GM12873 (cell line): ENCODE data around the gene IQSEC1.

Experiments used
- TF ChIP-seq, protein P1 (sequence below): IDR thresholded peaks from 2 replicates; pipeline ENCODE4 v1.5.1; 2012; ENCODE audit warnings: low read depth, mild to moderate bottlenecking, moderate library complexity, low read length, control low read depth; ENCODE audit not compliant: insufficient read depth; ENCODE audit errors: missing control alignments

Gene IQSEC1

DNA sequence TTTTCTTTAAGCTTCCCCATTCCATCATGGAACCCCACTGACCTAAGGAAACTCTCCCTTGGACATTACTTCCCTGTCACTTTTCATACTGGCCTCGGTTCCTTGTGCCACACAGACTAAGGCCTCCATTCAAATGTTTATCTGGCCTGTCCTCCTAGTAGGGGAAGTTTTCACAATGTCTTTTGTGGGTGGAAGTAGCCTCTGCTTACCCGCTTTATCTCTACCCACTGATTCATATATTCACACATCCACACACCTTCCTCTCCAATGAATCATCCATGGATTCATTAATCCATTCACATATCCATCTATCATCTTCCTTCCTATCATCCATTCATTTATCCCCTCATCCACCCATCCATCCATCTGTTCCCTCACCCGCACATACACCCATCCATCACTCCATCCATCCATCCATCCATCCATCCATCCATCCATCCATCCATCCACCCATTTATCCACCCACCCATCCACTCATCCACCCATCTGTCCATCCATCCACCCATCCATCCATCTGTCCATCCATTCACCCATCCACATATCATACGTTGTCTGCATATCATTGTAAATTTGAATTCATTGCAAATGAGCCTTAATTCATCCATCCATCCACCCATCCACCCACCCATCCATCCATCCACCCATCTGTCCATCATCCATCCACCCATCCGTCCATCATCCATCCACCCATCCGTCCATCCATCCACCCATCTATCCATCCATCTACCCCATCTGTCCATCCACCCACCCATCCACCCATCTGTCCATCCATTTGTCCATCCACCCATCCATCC, 49.1 kb downstream of the IQSEC1 start:
- TF ChIP-seq, protein P1, sequence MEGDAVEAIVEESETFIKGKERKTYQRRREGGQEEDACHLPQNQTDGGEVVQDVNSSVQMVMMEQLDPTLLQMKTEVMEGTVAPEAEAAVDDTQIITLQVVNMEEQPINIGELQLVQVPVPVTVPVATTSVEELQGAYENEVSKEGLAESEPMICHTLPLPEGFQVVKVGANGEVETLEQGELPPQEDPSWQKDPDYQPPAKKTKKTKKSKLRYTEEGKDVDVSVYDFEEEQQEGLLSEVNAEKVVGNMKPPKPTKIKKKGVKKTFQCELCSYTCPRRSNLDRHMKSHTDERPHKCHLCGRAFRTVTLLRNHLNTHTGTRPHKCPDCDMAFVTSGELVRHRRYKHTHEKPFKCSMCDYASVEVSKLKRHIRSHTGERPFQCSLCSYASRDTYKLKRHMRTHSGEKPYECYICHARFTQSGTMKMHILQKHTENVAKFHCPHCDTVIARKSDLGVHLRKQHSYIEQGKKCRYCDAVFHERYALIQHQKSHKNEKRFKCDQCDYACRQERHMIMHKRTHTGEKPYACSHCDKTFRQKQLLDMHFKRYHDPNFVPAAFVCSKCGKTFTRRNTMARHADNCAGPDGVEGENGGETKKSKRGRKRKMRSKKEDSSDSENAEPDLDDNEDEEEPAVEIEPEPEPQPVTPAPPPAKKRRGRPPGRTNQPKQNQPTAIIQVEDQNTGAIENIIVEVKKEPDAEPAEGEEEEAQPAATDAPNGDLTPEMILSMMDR = no peak

DNA sequence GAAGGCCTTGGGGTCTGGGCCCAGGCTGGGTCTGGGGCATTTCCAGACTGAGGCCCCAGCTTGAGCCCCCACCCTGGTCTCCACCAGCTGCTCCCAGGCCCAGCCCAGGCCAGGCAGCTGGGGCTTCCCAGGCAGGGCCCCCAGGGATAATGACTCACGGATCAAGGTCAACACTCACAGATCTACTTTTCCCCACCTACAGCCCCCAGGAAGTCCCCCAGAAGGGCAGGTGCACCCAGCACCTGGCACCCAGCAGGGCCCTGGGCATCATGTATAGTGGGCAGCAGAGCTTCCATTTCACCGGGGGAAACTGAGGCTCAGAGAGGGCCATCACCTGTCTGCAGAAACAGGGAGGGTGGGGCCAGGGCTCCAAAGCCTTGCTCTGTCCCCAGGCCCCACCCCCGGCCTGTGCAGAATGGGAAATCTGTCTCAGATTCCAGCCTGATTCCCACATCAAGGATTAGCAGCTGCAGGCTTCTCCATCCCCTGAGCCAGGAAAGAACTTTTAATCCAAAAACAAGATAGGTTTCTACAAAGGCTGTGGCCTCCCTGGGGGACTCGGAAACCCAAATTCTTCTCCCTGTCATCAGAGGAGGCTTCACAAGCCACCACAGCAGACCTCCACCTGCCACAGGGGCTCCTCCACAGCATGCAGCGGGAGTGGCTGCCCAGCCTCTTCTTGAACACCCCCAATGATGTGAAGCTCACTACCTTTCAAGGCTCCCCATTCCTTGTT, 49.8 kb downstream of the IQSEC1 start:
- TF ChIP-seq, protein P1 = no peak

DNA sequence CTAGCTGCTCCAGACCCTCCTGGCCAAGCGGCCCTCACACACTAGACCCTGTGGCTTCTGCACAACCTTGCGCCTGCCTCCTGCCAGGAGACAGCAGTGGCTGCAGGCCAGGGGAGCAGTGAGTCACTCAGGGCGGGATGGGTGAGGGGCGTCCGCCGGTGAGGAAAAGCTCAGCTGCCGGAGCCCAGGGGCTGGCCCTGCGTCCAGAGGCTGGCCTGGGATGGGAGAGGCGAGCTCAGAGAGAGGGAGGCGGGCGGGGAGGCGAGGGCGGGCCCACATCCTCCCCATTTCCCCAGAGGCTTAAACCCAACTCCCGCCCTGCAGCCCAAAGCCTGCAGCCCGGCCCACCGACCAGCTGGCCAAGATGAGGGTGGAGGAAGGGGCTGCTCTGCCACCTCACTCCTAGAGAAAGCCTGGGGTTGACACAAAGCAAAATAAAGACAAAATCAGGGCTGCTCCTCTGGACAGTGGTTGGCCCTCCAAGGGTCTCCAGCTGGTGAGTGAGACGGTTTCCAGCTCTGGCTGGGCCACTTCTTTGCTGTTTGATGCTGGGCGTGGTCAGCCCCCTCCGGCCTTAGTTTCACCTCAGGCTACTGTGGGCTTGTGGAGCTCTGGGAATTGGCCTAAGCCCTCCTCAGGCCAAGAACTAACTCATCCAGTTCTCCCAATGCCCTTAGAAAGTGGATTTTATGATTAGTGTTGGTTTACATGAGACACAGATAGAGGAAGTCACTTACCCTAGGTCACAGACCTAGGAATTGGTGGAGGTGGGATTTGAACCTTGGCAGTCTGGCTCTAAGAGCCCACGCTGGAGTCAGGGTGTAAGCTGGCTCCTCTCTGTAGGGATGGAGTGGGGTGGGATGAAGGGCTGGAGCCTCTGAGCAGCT, 50.6 kb downstream of the IQSEC1 start:
- TF ChIP-seq, protein P1 = no peak

DNA sequence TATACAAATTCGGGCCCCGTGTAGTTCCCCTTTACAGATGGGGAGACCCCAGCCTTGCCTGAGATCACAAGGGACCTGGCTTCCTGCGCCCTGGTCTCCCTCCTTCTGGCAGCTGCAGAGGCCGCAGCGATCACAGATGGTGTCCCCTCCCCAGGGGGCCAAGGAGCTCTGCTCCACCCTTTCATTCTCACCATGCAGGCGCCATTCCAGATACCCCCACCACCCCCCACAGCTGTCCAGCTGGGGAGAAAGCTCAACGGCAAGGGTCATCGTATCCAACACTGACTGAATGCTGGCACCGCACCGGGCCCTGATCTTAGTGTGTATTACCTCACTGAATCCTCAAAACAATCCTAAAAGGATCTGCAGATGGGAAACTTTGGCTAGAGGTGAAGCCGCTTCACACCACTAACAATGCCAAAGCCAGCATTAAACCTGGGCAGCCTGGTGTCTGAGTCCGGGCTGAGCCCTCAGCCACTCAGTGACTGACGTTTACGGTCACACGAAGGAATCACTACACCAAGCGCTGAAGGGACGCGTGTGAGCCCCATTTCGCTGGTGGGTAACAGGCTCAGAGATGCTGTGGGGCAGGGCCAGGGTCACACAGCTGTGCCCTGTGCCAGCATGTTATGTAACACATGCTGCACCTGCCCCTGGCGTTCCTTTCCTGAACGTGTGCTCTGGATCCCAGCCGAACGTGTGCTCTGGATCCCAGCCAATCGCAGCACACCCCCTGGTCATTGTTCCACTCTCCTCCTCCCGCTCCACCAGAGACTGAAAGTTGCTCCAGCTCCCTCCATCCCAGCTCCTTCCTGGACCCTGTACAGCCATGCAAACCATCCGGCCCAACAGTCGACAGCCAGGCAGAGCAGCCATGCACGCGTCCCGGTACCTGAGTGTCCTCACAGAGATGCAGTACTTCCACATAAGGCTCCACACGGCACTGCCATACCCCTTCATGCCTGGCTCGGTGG, 51.8 kb downstream of the IQSEC1 start:
- TF ChIP-seq, protein P1 = no peak

DNA sequence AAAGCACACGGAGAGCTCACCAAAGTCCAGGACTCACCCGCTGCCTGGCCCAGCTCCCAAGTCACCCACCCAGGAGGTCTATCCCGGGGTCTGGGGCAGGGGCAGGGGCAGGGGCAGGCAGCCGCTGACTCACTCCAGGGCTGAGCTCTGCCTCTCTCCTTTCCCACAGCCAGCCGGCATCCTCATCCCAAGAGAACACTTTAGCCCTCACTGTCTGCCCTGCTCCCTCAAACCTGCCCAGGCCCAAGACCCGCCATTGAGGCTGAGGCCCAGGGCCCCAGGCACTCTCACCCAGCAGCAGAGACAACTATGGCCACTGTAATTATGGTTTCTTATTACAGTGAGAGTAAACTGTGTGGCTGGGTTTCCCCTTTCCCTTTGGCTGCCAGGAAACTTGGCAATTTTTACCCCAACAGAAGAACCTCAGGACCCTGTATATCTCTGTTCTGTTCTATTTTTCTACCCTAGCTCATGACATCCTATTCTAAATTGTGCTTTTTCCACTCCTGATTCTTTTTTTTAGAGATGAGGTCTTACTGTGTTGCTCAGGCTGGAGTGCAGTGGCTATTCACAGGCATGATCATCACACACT, 53.0 kb downstream of the IQSEC1 start:
- TF ChIP-seq, protein P1 = no peak
